Stomach (tissue), 9 donors: ENCODE measurements around the gene TCP1. TPM values are rescaled to one million over a fixed set of nuclear protein-coding genes. Genes with fewer than 3 reads are reported as not detected.
"Not testable (repeated sequence)": the region's sequence is repeated elsewhere in the genome, so short reads cannot be mapped to it uniquely, and the experiment has no call there.

ENCODE experiments used
- DNase-seq, 2 donors: peaks; one replicate each; pipeline versions ENCODE4 v3.0.0 to v3.0.0-alpha.2; 2013 to 2019
- H3K27ac ChIP-seq, 5 donors: fragments of 200-600 bp in 4 of 5; sonication (generic) in 4 of 5; one replicate each; pipeline ENCODE4 v1.5.1; 2013 to 2019; ENCODE audit warnings: mild to moderate bottlenecking in 1 of 5, moderate library complexity in 1 of 5
- H3K27me3 ChIP-seq, 3 donors: fragments of 200-600 bp; sonication (generic); one replicate each; pipeline ENCODE4 v1.5.1; 2017 to 2019; ENCODE audit warnings: mixed run types in 1 of 3
- H3K36me3 ChIP-seq, 4 donors: fragments of 200-600 bp; sonication (generic); 1 replicate in 3 of 4; 2 replicates in 1 of 4; pipeline ENCODE4 v1.5.1; 2016 to 2019
- H3K4me1 ChIP-seq, 4 donors: fragments of 200-600 bp; sonication (generic); one replicate each; pipeline ENCODE4 v1.5.1; 2016 to 2019
- H3K4me3 ChIP-seq, 4 donors: fragments of 200-600 bp; sonication (generic) in 3 of 4; one replicate each; pipeline ENCODE4 v1.5.1; 2016 to 2019; ENCODE audit warnings: mild to moderate bottlenecking in 1 of 4
- H3K9me3 ChIP-seq, 4 donors: fragments of 200-600 bp; sonication (generic); one replicate each; pipeline ENCODE4 v1.5.1; 2016 to 2019
- EP300 ChIP-seq: sonication (generic); formaldehyde crosslinking; IDR thresholded peaks from one replicate; pipeline ENCODE4 v1.6.1; 2017; ENCODE audit warnings: antibody characterized with exemption
- POLR2A ChIP-seq, 4 donors: fragments of 450-650 bp; IDR thresholded peaks; one replicate each; pipeline ENCODE4 v1.6.1; 2016; ENCODE audit warnings: antibody characterized with exemption in 4 of 4, control low read depth in 2 of 4, mild to moderate bottlenecking in 1 of 4, moderate library complexity in 1 of 4
- POLR2AphosphoS5 ChIP-seq, 3 donors: sonication (generic); formaldehyde crosslinking; IDR thresholded peaks; one replicate each; pipeline ENCODE4 v1.6.1; 2016; ENCODE audit warnings: antibody characterized with exemption in 3 of 3
- WGBS, 5 donors: extraction: QIAGEN DNeasy Blood & Tissue Kit in 3 of 5; methylation state at CpG; one replicate each; pipeline versions ENCODE4 v1.1.5 to v1.1.7; 2013 to 2018; 5-methylcytosine and 5-hydroxymethylcytosine counted together
- intact Hi-C: fragments of 100-400 bp; cut with DNase I; formaldehyde crosslinking; loops from one replicate; pipeline ENCODE4 v1.15.1; 2023; ENCODE audit warnings: low total_unique reads
- polyA plus RNA-seq, 3 donors: library from polyadenylated mRNA; stranded (reverse); fragments of 200-250 nt; gene quantifications; one replicate each; pipeline ENCODE4 v1.2.3, GENCODE V29; 2013
- total RNA-seq, 5 donors: library from RNA; depleted of rRNA; stranded (reverse); fragments of >200 nt; gene quantifications; one replicate each; pipeline versions ENCODE4 v1.1.0 to v1.2.3, GENCODE V29; 2014 to 2016
- TF ChIP-seq, protein P1 (sequence below), 7 experiments: fragments of 450-650 bp in 4 of 7; fragments of 200-600 bp in 3 of 7; sonication (generic) in 3 of 7; IDR thresholded peaks; one replicate each; pipeline ENCODE4 v1.5.1; 2016 to 2019; ENCODE audit warnings: antibody characterized with exemption in 7 of 7, control low read depth in 2 of 7, mild to moderate bottlenecking in 1 of 7
- donor health status: healthy with polysubstance abuse.
- donor health status: Bipolar disorder and iron deficiency.
- donor health status: healthy.

Gene TCP1
- total and polyA plus RNA-seq, 8 donors = 52.7 to 199 (median 110) TPM

DNA sequence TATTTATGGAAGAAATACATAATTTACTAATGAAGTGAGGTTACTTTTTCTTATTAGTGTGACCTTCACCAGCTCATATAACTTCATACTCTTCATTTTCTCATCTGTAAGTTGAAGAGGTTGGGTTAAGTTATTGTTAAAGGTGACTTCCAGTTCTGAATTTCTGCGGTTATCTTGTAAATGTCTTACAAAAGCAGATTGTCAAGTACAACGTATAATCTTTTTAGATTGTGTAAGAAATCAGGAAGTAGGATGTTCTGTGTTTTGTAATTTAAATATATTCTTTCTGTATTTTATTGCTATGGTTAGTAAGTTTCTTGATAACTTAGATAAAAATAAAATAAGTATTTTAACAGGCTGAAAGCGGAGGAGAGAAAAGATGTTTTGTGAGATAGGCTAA, 50.1 kb downstream of the TCP1 start:
- WGBS, 5 donors = 55 to 62% (median 57%) methylated on average over 3 of the region's 3 CpGs
- intact Hi-C loops = no loop called here
- DNase-seq = no peak
- H3K36me3 ChIP-seq = peaks cover 32 to 61% (median 60%) of the 10 kb centered on the region in 4 donors
- peaks cover 13 to 72% (median 41%) of the 10 kb centered on the region in 4 donors for H3K4me1 ChIP-seq
- H3K4me3 ChIP-seq = no peak overlapping the region
- TF ChIP-seq POLR2A (IDR thresholded peaks at IDR 0.05) (no peak), POLR2AphosphoS5 (IDR thresholded peaks at IDR 0.05) (no peak), EP300 (no peak)
- TF ChIP-seq, protein P1, sequence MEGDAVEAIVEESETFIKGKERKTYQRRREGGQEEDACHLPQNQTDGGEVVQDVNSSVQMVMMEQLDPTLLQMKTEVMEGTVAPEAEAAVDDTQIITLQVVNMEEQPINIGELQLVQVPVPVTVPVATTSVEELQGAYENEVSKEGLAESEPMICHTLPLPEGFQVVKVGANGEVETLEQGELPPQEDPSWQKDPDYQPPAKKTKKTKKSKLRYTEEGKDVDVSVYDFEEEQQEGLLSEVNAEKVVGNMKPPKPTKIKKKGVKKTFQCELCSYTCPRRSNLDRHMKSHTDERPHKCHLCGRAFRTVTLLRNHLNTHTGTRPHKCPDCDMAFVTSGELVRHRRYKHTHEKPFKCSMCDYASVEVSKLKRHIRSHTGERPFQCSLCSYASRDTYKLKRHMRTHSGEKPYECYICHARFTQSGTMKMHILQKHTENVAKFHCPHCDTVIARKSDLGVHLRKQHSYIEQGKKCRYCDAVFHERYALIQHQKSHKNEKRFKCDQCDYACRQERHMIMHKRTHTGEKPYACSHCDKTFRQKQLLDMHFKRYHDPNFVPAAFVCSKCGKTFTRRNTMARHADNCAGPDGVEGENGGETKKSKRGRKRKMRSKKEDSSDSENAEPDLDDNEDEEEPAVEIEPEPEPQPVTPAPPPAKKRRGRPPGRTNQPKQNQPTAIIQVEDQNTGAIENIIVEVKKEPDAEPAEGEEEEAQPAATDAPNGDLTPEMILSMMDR (IDR thresholded peaks at IDR 0.05) = no peak
- H3K9me3 ChIP-seq = no peaks in the 10 kb centered on the region
- H3K27ac ChIP-seq = peak overlapping the region in 1 of 5 donors; percentile 36
- H3K27me3 ChIP-seq = no peaks in the 10 kb centered on the region

DNA sequence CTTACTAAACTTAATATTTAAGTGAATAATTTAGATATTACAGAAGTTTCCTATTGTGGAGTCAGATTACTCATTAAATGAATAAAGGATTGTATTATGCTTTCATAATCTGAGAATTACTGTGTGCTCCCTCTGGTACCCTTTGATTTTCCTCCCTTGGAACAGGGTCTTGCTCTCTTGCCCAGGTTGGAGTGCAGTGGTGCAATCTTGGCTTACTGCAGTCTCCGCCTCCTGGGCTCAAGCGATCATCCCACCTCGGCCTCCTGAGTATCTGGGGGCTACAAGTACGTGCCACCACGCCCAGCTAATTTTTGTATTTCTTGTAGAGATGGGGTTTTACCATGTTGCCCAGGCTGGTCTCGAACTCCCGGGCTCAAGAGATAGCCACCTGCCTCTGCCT, 52.5 kb downstream of the TCP1 start:
- Histone ChIP-seq H3K4me3 (no peak overlapping the region), H3K27ac (no peak overlapping the region), H3K36me3 (peaks cover 10 to 37% (median 35%) of the 10 kb centered on the region in 4 donors), H3K9me3 (no peaks in the 10 kb centered on the region), H3K4me1 (peaks cover 21 to 92% (median 62%) of the 10 kb centered on the region in 4 donors), H3K27me3 (no peaks in the 10 kb centered on the region)
- WGBS, 5 donors = 90 to 96% (median 92%) methylated on average over 7 of the region's 7 CpGs
- intact Hi-C loops = no loop called here
- TF ChIP-seq, protein P1 (IDR thresholded peaks at IDR 0.05) = no peak
- DNase-seq = no peak

DNA sequence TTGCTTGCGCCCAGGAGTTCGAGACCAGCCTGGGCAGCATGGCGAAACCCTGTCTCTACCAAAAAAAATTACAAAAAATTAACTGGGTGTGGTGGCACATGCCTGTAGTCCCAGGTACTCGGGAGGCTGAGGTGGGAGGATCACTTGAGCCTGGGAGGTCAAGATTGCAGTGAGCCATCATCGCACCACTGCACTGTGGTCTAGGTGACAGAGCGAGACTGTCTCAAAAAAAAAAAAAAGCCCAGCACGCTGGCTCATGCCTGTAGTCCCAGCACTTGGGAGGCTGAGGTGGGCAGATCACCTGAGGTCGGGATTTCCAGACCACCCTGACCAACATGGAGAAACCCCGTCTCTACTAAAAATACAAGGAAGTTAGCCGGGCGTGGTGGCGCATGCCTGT, 56.0 kb downstream of the TCP1 start:
- H3K4me3 ChIP-seq, DNase-seq, H3K27ac ChIP-seq, H3K9me3 ChIP-seq, intact Hi-C loops, H3K27me3 ChIP-seq: not testable (repeated sequence)
- peaks cover 50 to 98% (median 74%) of the 10 kb centered on the region in 4 donors for H3K4me1 ChIP-seq
- WGBS, 5 donors = 89 to 94% (median 93%) methylated on average over 12 of the region's 12 CpGs
- peaks cover 0 to 17% (median 14%) of the 10 kb centered on the region in 4 donors for H3K36me3 ChIP-seq

DNA sequence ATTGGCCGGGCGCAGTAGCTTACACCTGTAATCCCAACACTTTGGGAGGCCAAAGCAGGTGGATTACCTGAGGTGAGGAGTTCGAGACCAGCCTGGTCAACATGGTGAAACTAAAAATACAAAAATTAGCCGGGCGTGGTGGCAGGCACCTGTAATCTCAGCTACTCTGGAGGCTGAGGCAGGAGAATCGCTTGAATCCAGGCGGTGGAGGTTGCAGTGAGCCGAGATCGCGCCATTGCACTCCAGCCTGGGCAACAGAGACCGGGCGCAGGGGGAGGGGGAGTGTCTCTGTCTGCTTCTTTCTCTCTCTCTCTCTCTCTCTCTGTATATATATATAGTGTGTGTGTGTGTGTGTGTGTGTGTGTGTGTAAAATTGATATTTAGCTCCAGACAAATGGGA, 56.9 kb downstream of the TCP1 start:
- H3K4me3 ChIP-seq, H3K9me3 ChIP-seq, H3K27me3 ChIP-seq, H3K27ac ChIP-seq, H3K36me3 ChIP-seq, DNase-seq, intact Hi-C loops: not testable (repeated sequence)
- 87 to 95% (median 89%) methylated on average over 12 of the region's 12 CpGs for WGBS, 5 donors
- peaks cover 50 to 90% (median 72%) of the 10 kb centered on the region in 4 donors for H3K4me1 ChIP-seq

DNA sequence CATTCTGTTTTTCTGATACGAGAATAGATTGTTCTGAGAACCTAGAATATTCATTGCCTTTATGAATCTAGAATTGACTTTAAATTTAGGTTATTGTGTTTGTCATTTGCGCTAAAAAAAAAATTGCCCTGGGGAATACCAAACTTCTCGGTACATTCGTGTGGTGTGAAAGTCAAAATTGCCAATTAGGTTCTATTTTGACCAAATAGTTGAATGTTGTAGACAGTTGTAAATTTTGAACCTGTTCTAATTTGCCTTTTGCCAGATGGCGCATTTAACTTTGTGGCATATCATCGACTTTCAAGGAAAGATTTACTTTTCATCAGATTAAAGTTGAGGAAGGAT, 59.1 kb downstream of the TCP1 start:
- TF ChIP-seq, protein P1 (IDR thresholded peaks at IDR 0.05) = no peak
- no peak for TF ChIP-seq POLR2A (IDR thresholded peaks at IDR 0.05)
- TF ChIP-seq POLR2AphosphoS5 (IDR thresholded peaks at IDR 0.05) = no peak
- TF ChIP-seq EP300 = no peak

More for the DNA sequence above, 59.1 kb downstream of the TCP1 start:
- no peaks in the 10 kb centered on the region for H3K36me3 ChIP-seq
- peaks cover 45 to 78% (median 67%) of the 10 kb centered on the region in 4 donors for H3K4me1 ChIP-seq
- H3K4me3 ChIP-seq = peak overlapping the region in 2 of 4 donors; percentile 65 to 73
- peak overlapping the region in 2 of 5 donors; percentile 0 to 99 for H3K27ac ChIP-seq
- no peaks in the 10 kb centered on the region for H3K27me3 ChIP-seq
- no peak for DNase-seq
- WGBS, 5 donors = 61 to 70% (median 65%) methylated on average over 6 of the region's 6 CpGs
- no peaks in the 10 kb centered on the region for H3K9me3 ChIP-seq
- intact Hi-C loops = no loop called here
